ENCODE measurements around the gene TRNT1. TPM values are rescaled to one million over a fixed set of nuclear protein-coding genes. Genes with fewer than 3 reads are reported as not detected.

Gene TRNT1
- 25.0 and 29.2 TPM in 2 replicates for total RNA-seq

DNA sequence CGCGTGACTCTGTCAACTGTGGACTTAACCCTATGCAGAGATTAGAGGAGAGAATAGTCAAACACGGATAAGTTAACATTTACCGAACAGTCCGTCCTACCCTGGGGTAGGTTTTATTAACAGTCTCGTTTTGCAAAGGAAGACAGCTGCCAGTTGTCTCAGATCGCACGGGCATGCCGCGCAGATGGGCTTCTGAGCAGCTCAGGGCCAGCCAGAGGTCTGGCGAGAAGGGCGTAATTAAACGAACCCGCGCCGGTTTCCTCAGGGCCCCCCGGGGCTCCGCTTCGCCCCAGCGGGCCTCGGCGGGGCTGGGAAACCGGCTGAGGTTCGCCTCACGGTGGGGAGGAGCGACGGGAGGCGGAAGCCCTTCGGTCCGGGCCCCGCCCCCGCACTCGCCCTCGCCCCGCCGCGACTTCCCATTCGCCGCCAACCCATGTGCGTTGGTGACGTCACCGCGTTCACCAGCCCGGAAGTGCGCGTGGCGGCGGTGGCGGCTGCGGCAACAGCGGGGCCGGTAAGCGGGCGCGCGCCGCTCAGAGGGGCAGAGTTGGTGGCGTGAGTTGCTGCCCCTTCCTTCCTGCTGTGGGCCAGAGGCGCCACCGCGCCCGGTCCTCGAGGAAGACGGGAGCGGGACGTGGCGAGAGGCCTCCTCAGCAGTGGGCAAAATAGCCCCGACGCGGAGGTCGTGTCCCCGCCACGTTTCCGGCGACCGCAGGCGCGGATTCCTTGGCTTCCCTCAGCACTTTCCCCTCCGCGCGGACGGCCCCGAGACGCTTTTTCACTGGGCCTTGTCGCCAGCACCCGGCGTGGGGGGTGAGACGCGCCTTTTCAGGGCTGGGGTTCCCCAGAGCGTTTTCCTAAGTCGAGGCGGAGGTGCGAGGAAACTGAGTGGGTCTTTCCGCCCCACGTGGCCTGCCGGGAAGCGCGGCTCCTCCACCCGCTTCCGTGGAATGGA, at the start of gene TRNT1:
Gene TRNT1 (plus strand): TSS at position 464 of the 955 bp plus-strand sequence. CDS start 2,101 bp downstream, outside the sequence.

GRCh38 chr3:3110299-3110630, 16.5 kb upstream of the TRNT1 start, which contains the start of gene IL5RA:
IL5RA (minus strand) TSS chr3:3110374; CDS start chr3:3104984, 5,390 bp downstream.

DNA sequence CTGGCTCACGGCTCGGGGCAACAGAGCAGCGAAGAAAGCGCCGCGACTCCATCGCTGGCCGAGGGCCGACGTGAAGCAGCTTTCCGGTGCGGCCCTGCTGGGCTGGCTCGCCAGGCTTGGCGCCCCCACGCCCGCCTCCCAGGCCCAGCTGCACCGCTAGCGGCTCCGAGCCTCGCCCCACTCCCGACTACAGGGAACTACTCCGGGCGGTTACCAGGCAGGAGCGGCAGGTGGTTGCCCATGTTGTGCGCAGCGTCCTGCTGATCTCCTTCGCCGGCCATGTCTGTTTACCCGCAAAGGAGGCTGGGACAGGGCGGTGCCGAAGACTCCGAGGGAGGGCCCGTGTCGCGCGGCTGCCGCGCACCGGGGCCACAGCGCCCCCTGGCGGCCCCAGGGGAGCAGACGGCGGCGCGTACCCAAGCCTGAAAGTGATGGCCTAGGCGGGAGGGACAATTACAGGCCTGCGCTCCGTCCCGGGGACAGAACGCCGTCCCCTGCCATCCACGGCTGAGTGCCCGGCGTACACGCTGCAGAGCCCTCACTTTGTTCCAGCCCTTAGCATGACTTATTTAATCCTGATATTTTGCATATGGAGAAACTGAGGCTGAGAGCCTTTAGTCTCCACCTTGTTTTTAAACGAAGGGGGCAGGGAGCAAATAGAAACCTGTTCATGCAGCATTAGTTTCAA, 52.8 kb downstream of the TRNT1 start, which contains the start of gene CRBN:
Gene CRBN (minus strand): TSS at position 285 of the 688 bp plus-strand sequence. CDS start 4 bp downstream, at position 281.

Other genes with a start within 250 kb of the TRNT1 start
- gene IL5RA, start 16.6 kb upstream of the TRNT1 start, total RNA-seq: not detected in 2 replicates
- gene CRBN, start 52.8 kb downstream of the TRNT1 start, total RNA-seq: 68.4 and 114 TPM in 2 replicates